HG02759 (cell line): ENCODE measurements around the gene ARHGDIA.

Source experiments
- ATAC-seq: cut with Tn5 transposase; IDR thresholded peaks from one replicate; pipeline ENCODE4 v1.9.1; 2021; ENCODE audit warnings: mild to moderate bottlenecking, moderate library complexity; ENCODE audit not compliant: unreplicated experiment

Gene ARHGDIA

GRCh38 chr17:81870981-81871386 lies at the start of gene ARHGDIA:
Gene ARHGDIA (minus strand): TSS chr17:81871337. CDS start chr17:81869930, 1,407 bp downstream.
- ATAC-seq = peak; percentile 32

- no peak for ATAC-seq
Measured at GRCh38 chr17:81918832-81919545, 47.9 kb upstream of the ARHGDIA start.

- ATAC-seq = peak; percentile 13
Measured at GRCh38 chr17:81918333-81918669, 47.2 kb upstream of the ARHGDIA start.

GRCh38 chr17:81917565-81918332 lies 46.6 kb upstream of the ARHGDIA start, which contains the start of gene SIRT7:
Gene SIRT7 (minus strand): TSS chr17:81918176. CDS start chr17:81918131, 45 bp downstream.
- peak; percentile 83 for ATAC-seq

GRCh38 chr17:81916234-81917001 lies 45.3 kb upstream of the ARHGDIA start:
- no peak for ATAC-seq

- ATAC-seq = no peak
Measured at GRCh38 chr17:81915331-81915730, 44.2 kb upstream of the ARHGDIA start.

GRCh38 chr17:81914103-81914850 lies 43.1 kb upstream of the ARHGDIA start:
- no peak for ATAC-seq

GRCh38 chr17:81913394-81914102 lies 42.4 kb upstream of the ARHGDIA start:
- ATAC-seq = no peak

GRCh38 chr17:81912441-81913309 lies 41.5 kb upstream of the ARHGDIA start:
- ATAC-seq = no peak

GRCh38 chr17:81911969-81912368 lies 40.8 kb upstream of the ARHGDIA start:
- no peak for ATAC-seq

- ATAC-seq = peak; percentile 77
Measured at GRCh38 chr17:81911277-81911961, 40.3 kb upstream of the ARHGDIA start, which contains the start of gene PCYT2. Gene PCYT2 (minus strand): TSS chr17:81911399. CDS start chr17:81911355, 44 bp downstream.

GRCh38 chr17:81910840-81911276 lies 39.7 kb upstream of the ARHGDIA start:
- ATAC-seq = peak; percentile 49

- no peak for ATAC-seq
Measured at GRCh38 chr17:81909966-81910839, 39.1 kb upstream of the ARHGDIA start.

GRCh38 chr17:81909231-81909630 lies 38.1 kb upstream of the ARHGDIA start:
- no peak for ATAC-seq

- no peak for ATAC-seq
Measured at GRCh38 chr17:81908793-81909192, 37.7 kb upstream of the ARHGDIA start.

GRCh38 chr17:81907219-81908145 lies 36.3 kb upstream of the ARHGDIA start:
- ATAC-seq = no peak
